SK-N-SH (cell line): ENCODE data around the gene CABP5.

Source experiments
- CHD2 ChIP-seq: fragments of 150-350 bp; IDR thresholded peaks from 2 replicates; pipeline ENCODE4 v1.6.1; 2018; ENCODE audit warnings: low read length; ENCODE audit not compliant: partially characterized antibody
- CTCF ChIP-seq: fragments of 200-600 bp; sonication (generic); IDR thresholded peaks from 2 replicates; pipeline ENCODE4 v1.6.1; 2017; ENCODE audit warnings: antibody characterized with exemption, mild to moderate bottlenecking, moderate library complexity
- EP300 ChIP-seq, 2 experiments: IDR thresholded peaks; 2 replicates each; pipeline versions ENCODE4 v1.4.0 to v1.6.1; 2012; ENCODE audit warnings: borderline replicate concordance in 1 of 2, low read depth in 1 of 2, low read length in 1 of 2
- FOSL2 ChIP-seq: IDR thresholded peaks from 2 replicates; pipeline ENCODE4 v1.4.0; 2012; ENCODE audit warnings: low read depth, mild to moderate bottlenecking, moderate library complexity, borderline replicate concordance
- RAD21 ChIP-seq: IDR thresholded peaks from 2 replicates; pipeline ENCODE4 v1.6.1; 2012; ENCODE audit warnings: mild to moderate bottlenecking, low read length
- TAF1 ChIP-seq: IDR thresholded peaks from 2 replicates; pipeline ENCODE4 v1.6.1; 2012; ENCODE audit warnings: low read depth, mild to moderate bottlenecking, low read length, moderate library complexity, borderline replicate concordance
- ZBTB33 ChIP-seq: IDR thresholded peaks from 2 replicates; pipeline ENCODE4 v1.4.0; 2012; ENCODE audit warnings: low read depth, borderline replicate concordance
- TF ChIP-seq, protein P1 (sequence below): IDR thresholded peaks from 2 replicates; pipeline ENCODE4 v1.4.0; 2012; ENCODE audit warnings: low read depth, borderline replicate concordance

GRCh38 chr19:48053856-48054255 is 10.0 kb upstream of the CABP5 start:
- TF ChIP-seq CTCF (no peak), FOSL2 (no peak), CHD2 (no peak), ZBTB33 (no peak), EP300 (IDR thresholded peaks at IDR 0.05; ENCODE audit: borderline replicate concordance in 1 of 2, low read depth in 1 of 2, low read length in 1 of 2) (no peak), TAF1 (no peak), RAD21 (no peak)
- TF ChIP-seq, protein P1, sequence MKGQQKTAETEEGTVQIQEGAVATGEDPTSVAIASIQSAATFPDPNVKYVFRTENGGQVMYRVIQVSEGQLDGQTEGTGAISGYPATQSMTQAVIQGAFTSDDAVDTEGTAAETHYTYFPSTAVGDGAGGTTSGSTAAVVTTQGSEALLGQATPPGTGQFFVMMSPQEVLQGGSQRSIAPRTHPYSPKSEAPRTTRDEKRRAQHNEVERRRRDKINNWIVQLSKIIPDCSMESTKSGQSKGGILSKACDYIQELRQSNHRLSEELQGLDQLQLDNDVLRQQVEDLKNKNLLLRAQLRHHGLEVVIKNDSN, result no peak
